ENCODE results near the gene GLIS1. TPM values are rescaled to one million over a fixed set of nuclear protein-coding genes. Genes with fewer than 3 reads are reported as not detected.

Gene GLIS1
- polyA plus RNA-seq, 1 donor (not counting 4 experiments of a cell fraction or from before 2014, with no cell fraction given): not detected

- Histone ChIP-seq H3K27ac (ENCODE audit: control insufficient read depth, insufficient read depth, low read length) (no peak overlapping the region), H3K9me3 (ENCODE audit: control insufficient read depth, low read depth, low read length) (no peaks in the 10 kb centered on the region), H3K79me2 (ENCODE audit: control insufficient read depth, insufficient read depth, low read length) (no peaks in the 10 kb centered on the region), H3K9me1 (ENCODE audit: control insufficient read depth, extremely low read depth, insufficient read depth, low read length) (no peaks in the 10 kb centered on the region), H4K20me1 (ENCODE audit: control insufficient read depth, extremely low read depth, insufficient read depth, low read length) (no peaks in the 10 kb centered on the region), H3K4me3 (ENCODE audit: control insufficient read depth in 2 of 3, extremely low read depth in 1 of 3, insufficient read depth in 2 of 3, low read depth in 1 of 3, low read length in 3 of 3) (no peak overlapping the region), H3K4me2 (ENCODE audit: control insufficient read depth, extremely low read depth, insufficient read depth, low read depth, low read length) (no peak overlapping the region), H3K9ac (ENCODE audit: control insufficient read depth, extremely low read depth, insufficient read depth, low read length) (no peak overlapping the region), H3K4me1 (ENCODE audit: control insufficient read depth, extremely low read depth, insufficient read depth, low read length) (no peaks in the 10 kb centered on the region), H2AFZ (ENCODE audit: control insufficient read depth, low read length) (no peak overlapping the region), H3K36me3 (ENCODE audit: control insufficient read depth in 2 of 2, extremely low read depth in 1 of 2, insufficient read depth in 2 of 2, low read length in 2 of 2) (no peaks in the 10 kb centered on the region), H3K27me3 (ENCODE audit: control insufficient read depth, extremely low read depth, insufficient read depth, low read length) (peaks cover 18% of the 10 kb centered on the region)
- TF ChIP-seq EZH2 (IDR thresholded peaks at IDR 0.05; ENCODE audit: low read length): no peak
- TF ChIP-seq, protein P1, sequence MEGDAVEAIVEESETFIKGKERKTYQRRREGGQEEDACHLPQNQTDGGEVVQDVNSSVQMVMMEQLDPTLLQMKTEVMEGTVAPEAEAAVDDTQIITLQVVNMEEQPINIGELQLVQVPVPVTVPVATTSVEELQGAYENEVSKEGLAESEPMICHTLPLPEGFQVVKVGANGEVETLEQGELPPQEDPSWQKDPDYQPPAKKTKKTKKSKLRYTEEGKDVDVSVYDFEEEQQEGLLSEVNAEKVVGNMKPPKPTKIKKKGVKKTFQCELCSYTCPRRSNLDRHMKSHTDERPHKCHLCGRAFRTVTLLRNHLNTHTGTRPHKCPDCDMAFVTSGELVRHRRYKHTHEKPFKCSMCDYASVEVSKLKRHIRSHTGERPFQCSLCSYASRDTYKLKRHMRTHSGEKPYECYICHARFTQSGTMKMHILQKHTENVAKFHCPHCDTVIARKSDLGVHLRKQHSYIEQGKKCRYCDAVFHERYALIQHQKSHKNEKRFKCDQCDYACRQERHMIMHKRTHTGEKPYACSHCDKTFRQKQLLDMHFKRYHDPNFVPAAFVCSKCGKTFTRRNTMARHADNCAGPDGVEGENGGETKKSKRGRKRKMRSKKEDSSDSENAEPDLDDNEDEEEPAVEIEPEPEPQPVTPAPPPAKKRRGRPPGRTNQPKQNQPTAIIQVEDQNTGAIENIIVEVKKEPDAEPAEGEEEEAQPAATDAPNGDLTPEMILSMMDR (optimal IDR thresholded peaks at IDR 0.05 in 1 of 3, IDR thresholded peaks at IDR 0.05 in 1 of 3, conservative IDR thresholded peaks at IDR 0.05 in 1 of 3; ENCODE audit: extremely low read depth in 1 of 3, insufficient read depth in 2 of 3, low read length in 3 of 3): no peak
- dilution Hi-C loops (cut with MboI; ENCODE audit: extremely low pct_ligation_motif_present, low sequenced_read_pairs): no loop called here
- DNase-seq (ENCODE audit: low read depth, low spot score) (no peak), FAIRE-seq (no peak)
Observed at GRCh38 chr1:53587252-53587988, 151.5 kb downstream of the GLIS1 start.

DNA sequence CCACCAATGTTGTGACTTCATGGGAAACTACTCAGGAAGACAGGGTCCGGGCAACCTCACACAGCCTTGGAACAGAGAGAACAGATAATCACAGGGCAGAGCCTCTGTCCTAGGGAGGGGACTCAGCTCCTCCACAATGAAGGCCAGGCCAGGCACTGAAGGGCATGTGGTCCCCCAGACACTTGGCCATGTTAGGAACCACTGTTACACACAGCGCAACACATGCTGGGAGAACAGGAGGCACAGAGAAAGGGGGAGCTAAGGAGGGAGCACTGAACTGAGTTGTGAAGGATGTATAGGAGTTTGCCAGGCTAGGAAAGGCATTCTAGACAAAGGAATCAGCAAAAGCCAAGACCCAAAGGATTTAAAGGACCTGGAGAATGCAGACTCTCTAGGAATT lies 152.2 kb downstream of the GLIS1 start:
- no peaks in the 10 kb centered on the region for H3K9me1 ChIP-seq (ENCODE audit: control insufficient read depth, extremely low read depth, insufficient read depth, low read length)
- TF ChIP-seq, protein P1 (optimal IDR thresholded peaks at IDR 0.05 in 1 of 3, IDR thresholded peaks at IDR 0.05 in 1 of 3, conservative IDR thresholded peaks at IDR 0.05 in 1 of 3; ENCODE audit: extremely low read depth in 1 of 3, insufficient read depth in 2 of 3, low read length in 3 of 3): no peak
- TF ChIP-seq EZH2 (IDR thresholded peaks at IDR 0.05; ENCODE audit: low read length): no peak
- H3K4me1 ChIP-seq (ENCODE audit: control insufficient read depth, extremely low read depth, insufficient read depth, low read length): no peaks in the 10 kb centered on the region
- H3K36me3 ChIP-seq (ENCODE audit: control insufficient read depth in 2 of 2, extremely low read depth in 1 of 2, insufficient read depth in 2 of 2, low read length in 2 of 2): no peaks in the 10 kb centered on the region
- no peak for DNase-seq (ENCODE audit: low read depth, low spot score)
- no peak overlapping the region for H3K4me2 ChIP-seq (ENCODE audit: control insufficient read depth, extremely low read depth, insufficient read depth, low read depth, low read length)
- dilution Hi-C loops (cut with MboI; ENCODE audit: extremely low pct_ligation_motif_present, low sequenced_read_pairs): no loop called here
- no peak overlapping the region for H3K9ac ChIP-seq (ENCODE audit: control insufficient read depth, extremely low read depth, insufficient read depth, low read length)
- no peaks in the 10 kb centered on the region for H3K79me2 ChIP-seq (ENCODE audit: control insufficient read depth, insufficient read depth, low read length)
- no peak for FAIRE-seq
- peaks cover 18% of the 10 kb centered on the region for H3K27me3 ChIP-seq (ENCODE audit: control insufficient read depth, extremely low read depth, insufficient read depth, low read length)
- no peak overlapping the region for H2AFZ ChIP-seq (ENCODE audit: control insufficient read depth, low read length)
- no peak overlapping the region for H3K4me3 ChIP-seq (ENCODE audit: control insufficient read depth in 2 of 3, extremely low read depth in 1 of 3, insufficient read depth in 2 of 3, low read depth in 1 of 3, low read length in 3 of 3)
- H3K27ac ChIP-seq (ENCODE audit: control insufficient read depth, insufficient read depth, low read length): no peak overlapping the region
- no peaks in the 10 kb centered on the region for H3K9me3 ChIP-seq (ENCODE audit: control insufficient read depth, low read depth, low read length)
- no peaks in the 10 kb centered on the region for H4K20me1 ChIP-seq (ENCODE audit: control insufficient read depth, extremely low read depth, insufficient read depth, low read length)

Measured in keratinocyte (primary cell).